GM19468 (cell line): ENCODE results near the gene KCNG2.

Experiments
- ATAC-seq: cut with Tn5 transposase; IDR thresholded peaks from one replicate; pipeline ENCODE4 v1.9.1; 2021; ENCODE audit warnings: mild to moderate bottlenecking, moderate library complexity, moderate number of reproducible peaks; ENCODE audit not compliant: unreplicated experiment; ENCODE audit errors: extremely low read depth

The KCNG2 gene

DNA sequence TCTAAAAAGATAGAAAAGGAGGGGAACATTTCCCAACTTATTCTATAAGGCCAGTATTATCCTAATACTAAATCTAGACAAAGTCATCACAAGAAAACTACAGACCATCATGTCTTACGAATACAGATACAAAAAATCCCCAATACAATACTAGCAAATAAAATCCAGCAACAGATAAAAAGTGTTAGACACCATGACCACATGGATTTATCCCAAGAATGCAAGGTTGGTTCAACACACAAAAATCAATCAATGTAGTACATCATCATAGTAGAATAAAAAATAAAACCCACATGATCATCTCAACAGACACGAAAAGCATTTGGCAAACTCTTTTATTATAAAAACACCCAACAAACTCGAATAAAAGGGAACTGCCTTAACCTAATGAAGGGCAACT, 135.2 kb downstream of the KCNG2 start:
- no peak for ATAC-seq

DNA sequence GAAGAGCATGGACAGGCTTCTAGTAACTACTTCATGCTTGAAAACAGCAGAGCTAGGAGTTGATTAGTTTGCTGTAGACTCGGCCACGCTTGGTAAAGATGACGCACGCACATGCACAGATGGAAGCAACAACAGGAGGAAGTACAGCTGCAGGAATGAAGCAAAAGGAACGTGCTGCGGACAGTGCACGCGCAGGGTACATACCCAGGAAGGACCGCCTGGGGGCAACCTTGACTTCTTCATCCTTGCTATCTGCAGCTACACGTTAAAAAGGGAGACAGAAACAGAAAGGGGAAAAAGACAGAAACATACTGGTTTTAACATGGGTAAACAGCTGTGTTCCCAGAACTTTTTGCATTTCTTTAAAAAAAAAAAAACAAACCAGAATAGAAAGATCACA, 136.0 kb downstream of the KCNG2 start:
- no peak for ATAC-seq

DNA sequence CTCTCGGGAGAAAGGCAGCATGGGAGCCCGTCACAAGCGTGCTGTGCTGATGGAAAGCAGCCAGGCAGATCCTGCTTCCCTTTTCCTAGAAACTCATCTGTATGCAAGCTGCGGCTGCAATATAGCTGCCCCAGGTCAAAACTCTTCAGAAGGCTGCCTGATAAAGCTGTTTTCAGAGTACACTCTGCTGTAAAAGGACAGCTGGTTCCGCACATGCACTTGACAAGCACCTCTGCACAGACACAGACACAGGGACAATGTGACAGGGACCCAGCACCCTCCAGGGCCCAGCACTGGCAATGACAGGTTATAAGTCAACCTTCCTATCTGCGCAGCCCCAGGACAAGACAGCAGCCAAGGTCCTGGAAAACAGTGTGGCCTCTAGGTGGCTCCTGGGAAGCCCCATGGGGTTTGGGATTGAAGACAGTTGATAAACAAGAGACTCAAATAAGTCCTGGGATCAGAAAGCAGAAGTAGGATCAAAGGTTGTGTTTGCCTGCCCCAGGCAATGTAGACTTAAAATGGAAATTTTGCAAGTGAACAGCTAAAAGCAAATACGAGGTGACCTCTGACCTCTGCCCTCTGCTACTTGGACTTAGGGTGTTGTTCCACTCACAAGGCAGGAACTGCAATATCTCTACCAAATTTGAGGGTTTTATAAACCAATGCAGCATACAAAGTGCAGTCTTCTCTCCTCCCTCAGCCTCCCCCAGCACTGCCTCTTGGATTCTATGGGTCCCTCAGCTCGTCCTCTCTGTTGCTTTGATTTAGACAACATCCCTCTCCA, 136.8 kb downstream of the KCNG2 start:
- no peak for ATAC-seq

- no peak for ATAC-seq
Measured at GRCh38 chr18:79935098-79935480, 137.4 kb downstream of the KCNG2 start.

GRCh38 chr18:79935499-79935898, 137.8 kb downstream of the KCNG2 start:
- no peak for ATAC-seq

- no peak for ATAC-seq
Measured at GRCh38 chr18:79935925-79936324, 138.2 kb downstream of the KCNG2 start.

DNA sequence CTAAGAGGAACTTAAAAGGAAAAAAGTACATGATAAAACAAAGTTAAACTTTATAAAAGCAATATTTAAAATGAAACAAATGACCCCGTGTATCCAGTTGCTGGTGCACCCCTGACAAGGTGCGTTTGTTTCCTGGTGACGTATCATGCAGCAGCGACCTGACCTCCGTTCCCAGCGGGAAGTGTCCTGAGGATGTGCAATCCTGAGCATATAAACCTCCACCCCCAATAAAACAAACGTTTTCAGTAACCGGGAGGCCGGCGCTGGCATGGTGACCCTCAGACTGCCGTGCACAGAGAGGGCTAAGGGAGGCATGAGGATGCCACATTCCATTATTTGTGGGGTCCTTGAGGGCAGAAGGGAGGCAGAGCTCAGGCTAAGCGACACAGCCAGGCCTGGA, 138.9 kb downstream of the KCNG2 start:
- ATAC-seq: no peak

- no peak for ATAC-seq
Measured at GRCh38 chr18:79937103-79937860, 139.5 kb downstream of the KCNG2 start.

DNA sequence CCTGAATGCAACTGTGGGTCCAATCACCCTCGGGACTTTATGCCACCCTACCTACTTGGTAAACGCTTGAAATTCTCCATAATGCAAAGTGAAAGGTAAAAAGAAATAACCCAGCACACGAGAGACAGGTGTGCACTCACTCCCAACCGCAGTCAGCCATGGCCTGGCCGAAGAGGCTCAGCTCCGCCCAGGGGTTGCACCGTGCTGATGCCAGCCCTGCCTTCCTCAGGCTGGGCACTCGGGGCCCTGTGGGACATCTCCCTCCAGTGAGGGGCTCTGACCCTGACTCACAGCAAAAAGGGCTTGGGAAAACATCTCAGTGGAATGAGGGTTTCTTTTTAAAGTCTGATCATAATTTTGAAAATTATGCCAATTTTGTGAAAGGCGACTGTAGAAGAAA, 140.5 kb downstream of the KCNG2 start:
- no peak for ATAC-seq

GRCh38 chr18:79939096-79939495, 141.4 kb downstream of the KCNG2 start:
- no peak for ATAC-seq

GRCh38 chr18:79940126-79940813, 142.5 kb downstream of the KCNG2 start:
- ATAC-seq: no peak

DNA sequence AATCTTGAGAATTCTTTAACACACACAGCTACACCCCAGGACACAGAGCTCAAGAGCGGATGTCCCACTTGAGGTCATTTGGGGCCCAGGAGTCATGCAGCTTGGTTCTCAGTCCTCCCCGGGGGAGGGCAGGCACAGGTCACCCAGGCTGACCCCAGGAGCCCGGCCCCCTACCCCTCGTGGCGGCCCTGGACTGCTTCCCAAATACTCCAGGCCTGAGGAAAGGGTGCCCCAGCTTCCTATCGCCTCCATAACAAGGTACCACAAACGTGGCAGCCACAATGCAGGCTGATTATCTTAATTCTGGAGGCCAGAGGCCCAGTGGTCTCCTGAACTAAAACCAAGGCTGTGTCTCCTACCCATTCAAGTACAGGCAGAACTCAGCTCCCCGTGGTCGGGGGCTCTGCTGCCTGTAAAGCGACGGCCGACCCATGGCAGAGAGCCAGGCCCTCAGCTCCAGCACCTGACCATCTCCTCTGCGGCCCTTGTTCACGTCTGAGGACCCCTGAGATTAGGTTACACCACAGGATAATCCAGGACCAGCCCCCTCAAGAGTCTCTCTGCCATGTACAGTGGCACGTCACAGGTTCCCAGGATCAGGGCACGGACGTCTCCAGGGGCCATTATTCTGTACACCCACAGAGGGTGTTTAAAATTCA, 143.2 kb downstream of the KCNG2 start:
- ATAC-seq: no peak

- ATAC-seq: no peak
Measured at GRCh38 chr18:79941473-79942119, 143.9 kb downstream of the KCNG2 start.

- no peak for ATAC-seq
Measured at GRCh38 chr18:79942211-79942610, 144.5 kb downstream of the KCNG2 start.

DNA sequence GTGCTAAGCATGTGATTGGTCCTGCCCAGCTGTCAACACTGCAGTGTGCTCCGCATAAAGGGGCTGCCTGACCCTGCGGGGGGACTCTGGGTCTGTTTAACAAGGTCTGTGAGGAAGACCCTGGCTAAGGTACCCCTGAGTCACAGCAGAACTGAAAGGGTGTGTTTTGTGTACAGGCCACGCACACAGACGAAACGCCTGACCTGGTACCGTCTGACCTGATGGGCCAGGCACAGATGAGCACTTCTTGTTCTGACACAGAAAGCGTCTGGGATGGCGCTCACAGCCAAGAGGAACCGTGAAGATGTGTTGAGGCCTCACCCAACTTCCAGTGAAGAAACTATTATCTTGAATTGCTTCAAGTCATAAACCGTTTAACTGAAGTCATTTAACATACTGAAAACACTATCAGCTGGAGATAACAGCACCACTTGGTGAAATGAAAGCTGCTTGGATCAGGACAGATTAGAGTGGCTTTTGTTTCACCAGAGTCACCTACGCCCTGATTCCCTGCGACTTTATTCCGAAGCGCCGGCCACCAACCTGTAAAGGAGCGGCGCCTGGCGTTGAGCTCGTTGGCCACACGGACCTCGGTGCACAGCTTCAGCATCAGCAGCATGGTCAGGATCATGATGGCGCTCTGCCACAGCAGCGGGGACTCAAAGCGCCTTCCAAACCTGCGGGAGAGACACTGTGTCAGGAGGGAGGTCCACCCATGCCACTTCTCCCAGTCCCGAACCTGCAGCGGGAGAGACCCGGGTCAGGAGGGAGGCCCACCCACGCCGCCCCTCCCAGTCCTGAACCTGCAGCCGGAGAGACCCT, 145.3 kb downstream of the KCNG2 start:
- no peak for ATAC-seq

DNA sequence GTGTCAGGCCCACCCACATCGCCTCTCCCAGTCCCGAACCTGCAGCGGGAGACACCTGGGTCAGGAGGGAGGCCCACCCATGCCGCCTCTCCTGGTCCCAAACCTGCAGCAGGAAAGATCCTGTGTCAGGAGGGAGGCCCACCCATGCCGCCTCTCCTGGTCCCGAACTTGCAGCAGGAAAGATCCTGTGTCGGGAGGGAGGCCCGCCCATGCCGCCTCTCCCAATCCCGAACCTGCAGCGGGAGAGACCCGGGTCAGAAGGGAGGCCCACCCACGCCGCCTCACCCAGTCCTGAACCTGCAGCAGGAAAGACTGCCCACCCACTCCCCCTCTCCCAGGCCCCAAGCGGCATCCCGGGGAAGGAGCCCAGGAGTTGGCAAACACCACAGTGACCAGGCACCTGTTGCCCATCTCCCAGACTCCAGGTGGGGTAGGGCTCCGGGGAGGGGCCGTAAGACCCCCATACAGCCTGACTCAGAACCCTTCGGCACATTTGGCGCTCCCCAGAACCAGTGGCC, 145.9 kb downstream of the KCNG2 start:
- ATAC-seq: no peak

DNA sequence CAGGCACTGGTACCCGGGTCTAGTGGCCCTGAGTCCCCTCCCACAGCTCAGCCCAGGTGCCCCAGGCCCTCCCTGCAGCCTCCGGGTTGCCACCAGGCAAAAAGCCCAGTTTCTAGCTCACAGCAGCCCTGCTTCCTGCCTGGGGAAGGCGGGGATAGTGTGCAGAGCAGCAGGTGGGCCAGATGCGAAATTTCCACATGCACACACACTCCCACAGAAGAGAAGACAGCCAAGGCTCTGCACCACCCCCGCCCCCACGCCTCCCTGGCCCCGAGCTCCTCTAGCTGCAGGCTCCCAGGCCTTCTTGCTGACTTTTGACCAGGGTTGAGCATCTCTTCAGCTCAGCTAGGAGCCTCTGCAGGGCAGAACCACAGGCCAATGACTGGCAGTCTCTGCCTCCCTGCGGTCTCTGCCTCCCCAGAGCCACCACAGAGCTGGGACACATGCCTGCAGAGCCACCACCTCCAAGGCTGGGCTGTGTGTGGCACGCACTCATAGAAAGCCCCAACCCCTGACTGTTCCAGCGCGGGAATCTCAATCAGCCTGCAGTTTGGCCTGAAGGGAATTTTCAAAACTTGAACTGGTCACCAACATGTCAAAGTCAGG, 146.5 kb downstream of the KCNG2 start:
- ATAC-seq: no peak

- no peak for ATAC-seq
Measured at GRCh38 chr18:79944746-79945117, 147.0 kb downstream of the KCNG2 start.
